Hindlimb muscle (tissue), 1 donor: Measurements from ENCODE around the gene ERGIC3. TPM values are rescaled to one million over a fixed set of nuclear protein-coding genes. Genes with fewer than 3 reads are reported as not detected.
A peak's percentile ranks its signal among the peaks of the same experiment; 100 is the strongest.
"Not testable (repeated sequence)": the region's sequence is repeated elsewhere in the genome, so short reads cannot be mapped to it uniquely, and the experiment has no call there.

ENCODE experiments used
- DNase-seq: peaks from one replicate; pipeline ENCODE4 v3.0.0-alpha.2; 2013
- polyA plus RNA-seq: library from polyadenylated mRNA; unstranded; fragments of 120-200 nt; gene quantifications from one replicate; pipeline ENCODE4 v1.2.1, GENCODE V29; 2013; ENCODE audit not compliant: insufficient read length

Gene ERGIC3
- polyA plus RNA-seq: 218 TPM

DNA sequence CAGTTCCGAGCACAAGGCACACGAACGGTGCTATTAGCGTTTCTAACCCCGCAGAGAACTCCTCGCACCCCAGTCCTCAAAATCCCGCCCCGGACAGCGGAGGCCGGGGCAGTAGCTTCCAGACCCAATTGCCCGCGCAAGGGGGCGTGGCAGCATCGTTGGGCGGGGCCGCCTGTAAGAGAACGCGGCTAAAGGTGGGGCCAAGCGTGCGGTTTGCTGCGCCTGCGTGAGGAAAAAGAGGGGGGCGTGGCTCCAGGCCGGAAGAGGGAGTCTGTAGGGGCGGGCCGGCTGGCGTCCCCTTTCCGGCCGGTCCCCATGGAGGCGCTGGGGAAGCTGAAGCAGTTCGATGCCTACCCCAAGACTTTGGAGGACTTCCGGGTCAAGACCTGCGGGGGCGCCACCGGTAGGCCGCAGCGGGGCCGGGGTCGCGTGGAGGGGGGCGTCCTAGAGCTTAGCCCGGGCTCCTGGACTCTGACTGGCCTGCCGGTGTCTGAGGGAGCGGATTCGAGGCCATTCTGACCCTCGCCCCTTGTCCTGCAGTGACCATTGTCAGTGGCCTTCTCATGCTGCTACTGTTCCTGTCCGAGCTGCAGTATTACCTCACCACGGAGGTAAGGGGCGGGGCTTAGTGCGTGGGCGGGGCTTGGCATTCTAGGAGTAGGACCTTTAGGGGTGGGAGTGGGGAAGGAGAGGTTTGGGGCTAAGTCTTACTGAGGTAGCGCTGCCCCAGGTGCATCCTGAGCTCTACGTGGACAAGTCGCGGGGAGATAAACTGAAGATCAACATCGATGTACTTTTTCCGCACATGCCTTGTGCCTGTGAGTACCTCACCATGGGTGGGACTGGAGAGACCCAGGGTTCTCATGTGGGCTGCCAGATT lies at the start of gene ERGIC3:
Gene ERGIC3, plus strand, starts transcription at position 296 of the 880 bp plus-strand sequence. Its CDS starts 20 bp downstream, at position 316.
- DNase-seq: peak; percentile 96

DNA sequence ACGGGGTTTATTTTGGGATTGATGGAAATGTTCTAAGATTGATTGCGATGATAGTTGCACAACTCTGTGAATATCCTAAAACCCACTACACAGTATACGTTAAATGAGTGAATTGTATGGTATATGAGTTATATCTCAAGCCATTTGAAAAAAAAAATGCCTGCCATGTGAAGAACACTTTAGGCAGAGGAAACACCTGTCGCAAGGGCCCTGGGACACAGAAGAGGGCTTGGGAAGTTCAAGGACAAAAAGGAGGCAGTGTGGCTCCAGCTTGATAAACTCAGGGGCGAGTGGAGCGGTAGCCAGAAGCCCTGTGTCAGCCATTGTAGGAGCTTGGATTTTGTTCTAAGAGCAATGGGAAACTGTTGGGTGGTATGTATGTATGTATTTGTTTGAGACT lies 49.5 kb upstream of the ERGIC3 start:
- DNase-seq: no peak

DNA sequence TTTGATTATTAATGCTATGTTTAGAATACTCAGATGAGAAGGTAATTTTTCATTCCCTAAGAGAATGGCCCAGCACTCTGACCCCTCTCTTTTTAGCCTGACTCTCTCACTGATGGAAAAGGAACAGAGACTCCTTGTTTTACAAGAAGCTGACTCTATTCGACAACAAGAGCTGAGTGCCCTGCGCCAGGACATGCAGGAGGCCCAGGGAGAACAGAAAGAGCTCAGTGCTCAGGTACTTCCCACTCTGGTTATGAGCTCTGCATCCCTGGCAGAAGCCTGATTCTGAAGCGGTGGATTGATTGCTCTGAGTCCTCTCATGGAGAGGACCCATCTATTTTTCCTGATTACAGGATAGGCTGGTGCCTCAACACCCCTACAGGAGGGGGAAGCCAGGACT lies 45.4 kb upstream of the ERGIC3 start:
- no peak for DNase-seq

DNA sequence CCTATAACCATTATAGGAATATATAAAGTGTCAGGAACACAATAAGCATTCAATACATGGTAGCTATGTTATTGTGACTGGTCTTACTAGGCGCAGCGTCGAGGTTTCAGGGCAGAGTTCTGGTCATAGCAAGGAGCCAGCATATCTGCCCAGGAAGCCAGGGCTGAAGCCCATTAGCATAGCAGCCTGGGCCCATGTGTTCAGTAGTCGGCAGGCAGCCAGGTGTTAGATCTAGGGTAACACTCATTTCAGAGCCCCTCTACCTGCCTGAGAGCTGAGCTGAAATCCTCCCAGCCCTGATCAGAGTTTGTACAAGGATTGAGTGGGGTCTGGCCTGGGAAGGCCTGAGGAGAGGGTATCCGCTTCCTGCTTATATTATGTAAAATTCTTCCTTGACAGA lies 44.6 kb upstream of the ERGIC3 start:
- no peak for DNase-seq

DNA sequence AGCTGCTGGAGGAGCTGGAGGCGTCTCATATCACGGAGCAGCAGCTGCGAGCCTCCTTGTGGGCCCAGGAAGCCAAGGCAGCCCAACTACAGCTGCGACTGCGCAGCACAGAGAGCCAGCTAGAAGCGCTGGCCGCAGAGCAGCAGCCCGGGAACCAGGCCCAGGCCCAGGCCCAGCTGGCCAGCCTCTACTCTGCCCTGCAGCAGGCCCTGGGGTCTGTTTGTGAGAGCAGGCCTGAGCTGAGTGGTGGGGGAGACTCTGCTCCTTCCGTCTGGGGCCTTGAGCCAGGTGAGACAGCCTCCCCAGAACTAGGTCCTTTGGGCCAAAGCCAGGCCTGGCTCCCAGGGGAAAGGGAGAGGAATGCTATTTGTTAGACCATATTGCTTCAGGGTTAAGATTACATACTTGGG lies 44.1 kb upstream of the ERGIC3 start:
- DNase-seq: peak; percentile 86

DNA sequence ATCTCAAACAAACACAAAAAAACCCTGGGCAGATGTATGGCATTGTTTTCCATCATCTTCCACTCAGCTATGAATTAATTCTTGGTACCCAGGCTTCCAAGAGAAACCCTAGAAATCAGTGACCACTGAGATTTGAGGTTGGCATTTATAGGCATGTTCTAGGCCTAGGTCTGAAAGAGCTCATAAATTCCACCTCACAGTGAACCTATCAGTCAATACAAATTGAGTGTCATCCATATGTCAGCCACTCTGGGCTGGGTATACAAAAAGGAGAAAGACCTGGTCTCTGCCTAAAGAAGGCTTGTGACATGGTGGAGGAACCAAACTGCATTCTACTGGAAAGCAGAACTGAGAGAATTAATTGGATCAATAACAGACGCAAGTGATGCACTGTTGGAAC lies 42.6 kb upstream of the ERGIC3 start:
- DNase-seq: no peak

DNA sequence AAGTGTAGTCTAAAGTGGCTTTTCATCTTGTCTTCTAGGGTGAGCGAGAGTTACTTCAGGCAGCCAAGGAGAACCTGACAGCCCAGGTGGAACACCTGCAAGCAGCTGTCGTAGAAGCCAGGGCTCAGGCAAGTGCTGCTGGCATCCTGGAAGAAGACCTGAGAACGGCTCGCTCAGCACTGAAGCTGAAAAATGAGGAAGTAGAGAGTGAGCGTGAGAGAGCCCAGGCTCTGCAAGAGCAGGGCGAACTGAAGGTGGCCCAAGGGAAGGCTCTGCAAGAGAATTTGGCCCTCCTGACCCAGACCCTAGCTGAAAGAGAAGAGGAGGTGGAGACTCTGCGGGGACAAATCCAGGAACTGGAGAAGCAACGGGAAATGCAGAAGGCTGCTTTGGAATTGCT lies 39.5 kb upstream of the ERGIC3 start:
- DNase-seq: no peak

DNA sequence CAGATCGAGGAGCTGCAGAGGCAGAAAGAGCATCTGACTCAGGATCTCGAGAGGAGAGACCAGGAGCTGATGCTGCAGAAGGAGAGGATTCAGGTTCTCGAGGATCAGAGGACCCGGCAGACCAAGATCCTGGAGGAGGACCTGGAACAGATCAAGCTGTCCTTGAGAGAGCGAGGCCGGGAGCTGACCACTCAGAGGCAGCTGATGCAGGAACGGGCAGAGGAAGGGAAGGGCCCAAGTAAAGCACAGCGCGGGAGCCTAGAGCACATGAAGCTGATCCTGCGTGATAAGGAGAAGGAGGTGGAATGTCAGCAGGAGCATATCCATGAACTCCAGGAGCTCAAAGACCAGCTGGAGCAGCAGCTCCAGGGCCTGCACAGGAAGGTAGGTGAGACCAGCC lies 38.6 kb upstream of the ERGIC3 start:
- DNase-seq: no peak

DNA sequence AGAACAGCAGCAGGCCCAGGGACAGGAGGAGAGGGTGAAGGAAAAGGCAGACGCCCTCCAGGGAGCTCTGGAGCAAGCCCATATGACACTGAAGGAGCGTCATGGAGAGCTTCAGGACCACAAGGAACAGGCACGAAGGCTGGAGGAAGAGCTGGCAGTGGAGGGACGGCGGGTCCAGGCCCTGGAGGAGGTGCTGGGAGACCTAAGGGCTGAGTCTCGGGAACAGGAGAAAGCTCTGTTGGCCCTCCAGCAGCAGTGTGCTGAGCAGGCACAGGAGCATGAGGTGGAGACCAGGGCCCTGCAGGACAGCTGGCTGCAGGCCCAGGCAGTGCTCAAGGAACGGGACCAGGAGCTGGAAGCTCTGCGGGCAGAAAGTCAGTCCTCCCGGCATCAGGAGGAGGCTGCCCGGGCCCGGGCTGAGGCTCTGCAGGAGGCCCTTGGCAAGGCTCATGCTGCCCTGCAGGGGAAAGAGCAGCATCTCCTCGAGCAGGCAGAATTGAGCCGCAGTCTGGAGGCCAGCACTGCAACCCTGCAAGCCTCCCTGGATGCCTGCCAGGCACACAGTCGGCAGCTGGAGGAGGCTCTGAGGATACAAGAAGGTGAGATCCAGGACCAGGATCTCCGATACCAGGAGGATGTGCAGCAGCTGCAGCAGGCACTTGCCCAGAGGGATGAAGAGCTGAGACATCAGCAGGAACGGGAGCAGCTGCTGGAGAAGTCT lies 37.9 kb upstream of the ERGIC3 start:
- peak; percentile 38 for DNase-seq

DNA sequence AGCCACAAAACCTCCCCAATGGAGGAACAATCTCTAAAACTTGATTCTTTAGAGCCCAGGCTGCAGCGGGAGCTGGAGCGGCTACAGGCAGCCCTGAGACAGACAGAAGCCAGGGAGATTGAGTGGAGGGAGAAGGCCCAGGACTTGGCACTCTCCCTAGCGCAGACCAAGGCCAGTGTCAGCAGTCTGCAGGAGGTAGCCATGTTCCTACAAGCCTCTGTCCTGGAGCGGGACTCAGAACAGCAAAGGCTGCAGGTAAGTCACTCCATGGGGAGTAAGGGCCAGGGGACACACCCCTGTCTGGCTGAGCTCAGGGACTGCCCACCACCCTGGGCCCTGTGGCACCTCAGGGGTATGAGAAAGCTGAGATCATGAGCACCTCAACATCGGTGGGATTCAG lies 37.1 kb upstream of the ERGIC3 start:
- DNase-seq: no peak

DNA sequence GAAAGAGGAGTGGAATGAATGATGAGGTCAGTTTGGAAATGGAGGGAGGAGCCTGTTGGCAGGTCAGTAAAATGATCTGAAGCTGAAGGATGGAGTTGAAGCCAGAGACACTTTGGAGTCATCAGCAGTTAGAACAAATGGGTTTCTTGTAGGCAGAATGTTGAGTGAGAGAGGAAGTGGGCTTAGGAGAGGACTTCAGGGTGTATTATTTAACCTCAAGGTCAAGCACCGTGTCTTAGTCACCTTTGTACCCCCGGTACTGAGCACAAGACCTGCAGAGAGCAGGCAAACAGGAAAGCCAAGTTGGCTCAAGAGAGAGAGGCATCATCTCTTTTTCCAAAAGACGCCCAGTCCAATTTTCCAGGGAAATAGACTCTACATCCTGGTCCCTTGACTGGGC lies 35.7 kb upstream of the ERGIC3 start:
- no peak for DNase-seq

DNA sequence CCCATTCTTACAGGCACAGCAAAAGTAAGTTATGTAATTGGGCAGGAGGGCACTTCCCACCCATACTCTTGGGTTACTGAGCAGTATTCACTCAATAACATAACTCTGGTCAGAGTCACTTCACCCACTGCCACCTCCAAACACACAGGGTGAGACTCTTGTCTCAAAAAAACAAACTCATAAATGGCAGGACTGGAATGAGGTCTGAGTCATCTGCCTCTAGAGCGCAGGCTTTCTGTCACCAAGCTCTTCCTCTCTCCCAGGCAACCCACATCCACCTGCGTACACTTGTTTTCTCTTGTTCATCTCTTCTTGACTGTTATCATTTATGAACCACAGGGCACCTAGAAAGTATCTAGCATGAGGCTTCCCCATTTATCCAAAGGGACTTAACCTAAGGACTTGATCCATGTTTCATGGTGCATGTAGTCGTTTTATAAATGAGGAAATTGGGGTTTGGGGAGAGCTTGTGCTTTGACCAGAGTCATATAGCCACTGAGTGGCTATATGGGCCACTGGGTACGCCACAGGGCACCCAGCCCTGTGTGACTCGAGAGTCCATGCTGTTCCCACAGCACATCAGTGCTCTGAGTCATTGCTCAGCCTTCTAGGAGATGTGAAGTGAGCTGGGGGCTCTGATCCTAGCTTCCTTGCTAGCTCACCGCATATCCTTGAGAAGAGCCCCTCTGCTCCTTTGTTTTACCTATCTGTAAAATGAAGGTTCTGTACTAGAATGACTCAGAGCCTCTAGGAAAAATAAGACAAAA lies 34.8 kb upstream of the ERGIC3 start:
- no peak for DNase-seq

DNA sequence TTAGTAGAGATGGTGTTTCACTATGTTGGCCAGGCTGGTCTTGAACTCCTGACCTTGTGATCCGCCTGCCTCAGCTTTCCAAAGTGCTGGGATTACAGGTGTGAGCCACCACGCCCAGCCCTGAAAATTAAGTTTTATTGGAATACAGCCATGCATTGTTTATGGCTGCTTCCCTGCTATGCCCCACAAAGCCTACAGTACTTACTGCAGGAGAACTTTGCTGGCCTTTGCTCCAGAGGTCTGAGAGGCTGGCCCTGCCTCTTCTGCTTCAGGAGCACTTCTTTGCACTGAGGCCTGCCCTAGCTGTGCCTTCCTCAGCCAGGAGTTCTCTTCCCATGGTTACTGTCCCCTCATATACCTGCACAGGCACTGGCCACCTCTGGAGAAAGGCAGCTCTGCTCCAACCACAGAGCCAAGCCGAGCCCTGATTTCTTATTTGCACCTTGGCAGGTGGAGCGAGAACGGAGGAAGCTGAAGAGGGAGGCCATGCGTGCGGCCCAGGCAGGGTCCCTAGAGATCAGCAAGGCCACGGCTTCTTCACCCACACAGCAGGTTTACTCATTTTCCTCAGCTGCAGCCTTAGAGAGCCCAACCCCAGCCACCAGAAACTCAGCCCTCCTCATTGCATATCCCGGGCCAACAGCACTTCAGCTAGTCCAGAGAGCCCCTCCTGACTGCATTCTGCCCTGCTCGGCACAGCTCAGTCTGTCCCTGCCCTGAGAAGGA lies 33.2 kb upstream of the ERGIC3 start:
- DNase-seq: no peak

DNA sequence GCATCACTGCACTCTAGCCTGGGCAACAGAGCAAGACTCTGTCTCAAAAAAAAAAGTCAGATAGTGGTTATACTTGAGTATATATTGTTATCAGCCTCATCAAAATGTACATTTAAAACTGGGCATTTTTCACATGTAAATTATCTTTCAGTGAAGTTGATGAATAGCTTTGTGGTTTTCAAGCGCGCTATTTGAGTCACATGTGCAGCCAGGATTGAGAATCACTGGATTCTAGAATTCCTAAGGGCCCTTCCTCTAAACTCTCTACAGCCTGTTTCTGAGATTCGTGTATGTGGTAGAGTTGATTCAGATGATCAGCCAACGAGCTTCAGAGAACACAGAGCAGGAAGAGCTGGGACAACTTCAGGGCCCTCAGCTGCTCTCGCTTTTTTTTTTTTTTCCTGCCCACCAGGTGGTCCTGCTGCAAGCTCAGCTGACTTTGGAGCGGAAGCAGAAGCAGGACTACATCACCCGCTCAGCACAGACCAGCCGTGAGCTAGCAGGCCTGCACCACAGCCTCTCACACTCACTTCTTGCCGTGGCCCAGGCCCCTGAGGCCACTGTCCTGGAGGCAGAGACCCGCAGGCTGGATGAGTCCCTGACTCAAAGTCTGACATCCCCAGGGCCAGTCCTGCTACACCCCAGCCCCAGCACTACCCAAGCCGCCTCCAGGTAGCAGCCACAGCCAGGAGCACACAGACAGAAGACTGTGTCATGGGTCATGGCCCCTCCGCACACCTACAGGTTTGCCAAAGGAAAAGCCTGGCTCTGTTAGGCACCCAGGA lies 30.7 kb upstream of the ERGIC3 start:
- no peak for DNase-seq

DNA sequence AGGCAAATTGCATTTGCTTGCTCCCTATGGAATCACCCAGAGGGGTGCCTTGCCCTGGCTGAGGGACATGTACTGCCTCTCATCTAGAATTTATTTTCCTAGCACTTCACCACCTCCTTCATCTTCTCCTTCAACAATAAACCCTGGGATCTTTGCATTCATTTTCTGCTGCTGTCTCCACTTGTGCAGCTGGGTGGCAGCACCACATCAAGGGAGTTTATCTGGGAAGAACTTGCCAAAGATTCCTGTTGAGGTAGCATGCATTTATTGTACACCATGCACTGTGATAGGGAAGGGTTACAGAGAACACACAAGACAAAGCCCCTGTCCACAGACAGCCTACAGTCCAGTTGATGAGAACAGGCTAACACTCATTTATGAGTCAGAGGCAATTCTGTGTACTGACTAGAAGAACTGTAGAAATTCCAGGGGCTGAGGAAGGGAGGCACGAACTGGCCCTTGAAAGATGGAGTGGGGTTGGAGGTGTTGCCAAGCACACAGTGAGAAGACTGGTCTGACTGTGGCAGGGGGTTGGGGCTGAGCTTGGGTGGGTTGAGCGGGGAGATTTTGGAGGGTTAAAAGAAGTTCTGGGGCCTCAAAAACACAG lies 30.0 kb upstream of the ERGIC3 start:
- DNase-seq: no peak

DNA sequence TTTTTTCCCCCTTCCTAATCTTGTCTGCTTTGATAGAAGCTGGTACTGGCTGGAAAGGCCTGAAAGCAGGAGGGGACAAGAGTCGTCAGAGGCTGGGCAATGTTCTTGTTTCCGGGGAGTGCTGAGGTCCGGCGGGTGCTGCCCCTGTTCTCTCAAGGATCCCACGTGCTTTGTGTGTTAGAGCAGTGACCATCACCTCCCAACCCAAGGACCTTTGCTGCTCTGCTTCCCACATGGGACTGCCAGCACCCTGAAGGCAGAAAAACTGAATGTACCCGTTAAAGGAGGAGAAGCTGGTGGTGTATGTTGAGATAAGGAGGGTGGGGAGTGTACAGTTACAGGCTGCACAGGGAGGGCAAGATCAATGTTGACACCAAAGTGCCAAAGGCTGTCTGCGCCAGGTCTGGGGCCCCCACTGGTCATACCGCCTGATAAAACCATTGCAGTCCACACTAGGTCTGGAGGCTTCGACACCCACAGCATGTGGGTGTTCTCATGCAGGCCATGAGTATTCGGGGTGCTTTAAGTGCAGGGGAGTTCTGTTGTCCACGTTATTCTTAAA lies 27.4 kb upstream of the ERGIC3 start:
- no peak for DNase-seq

DNA sequence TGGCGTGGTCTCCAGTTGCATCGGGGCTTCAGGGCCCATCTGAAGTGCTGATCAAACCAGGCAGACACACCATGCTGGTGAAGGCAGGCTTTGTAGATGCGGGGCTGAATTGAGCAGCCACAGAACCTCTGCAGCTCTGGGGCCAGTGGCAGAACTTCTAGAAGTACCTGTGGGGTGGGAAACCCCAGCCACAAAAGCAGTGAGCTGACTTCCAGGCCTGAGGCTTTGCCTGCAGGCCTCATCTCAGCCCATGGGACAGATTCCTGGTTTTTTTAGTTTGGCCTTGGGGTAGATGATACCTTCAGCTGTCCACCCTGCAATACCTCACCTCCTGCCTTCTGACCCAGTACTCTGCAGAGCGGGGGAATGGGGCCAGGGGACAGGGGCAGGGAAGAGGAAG lies 26.5 kb upstream of the ERGIC3 start:
- no peak for DNase-seq

DNA sequence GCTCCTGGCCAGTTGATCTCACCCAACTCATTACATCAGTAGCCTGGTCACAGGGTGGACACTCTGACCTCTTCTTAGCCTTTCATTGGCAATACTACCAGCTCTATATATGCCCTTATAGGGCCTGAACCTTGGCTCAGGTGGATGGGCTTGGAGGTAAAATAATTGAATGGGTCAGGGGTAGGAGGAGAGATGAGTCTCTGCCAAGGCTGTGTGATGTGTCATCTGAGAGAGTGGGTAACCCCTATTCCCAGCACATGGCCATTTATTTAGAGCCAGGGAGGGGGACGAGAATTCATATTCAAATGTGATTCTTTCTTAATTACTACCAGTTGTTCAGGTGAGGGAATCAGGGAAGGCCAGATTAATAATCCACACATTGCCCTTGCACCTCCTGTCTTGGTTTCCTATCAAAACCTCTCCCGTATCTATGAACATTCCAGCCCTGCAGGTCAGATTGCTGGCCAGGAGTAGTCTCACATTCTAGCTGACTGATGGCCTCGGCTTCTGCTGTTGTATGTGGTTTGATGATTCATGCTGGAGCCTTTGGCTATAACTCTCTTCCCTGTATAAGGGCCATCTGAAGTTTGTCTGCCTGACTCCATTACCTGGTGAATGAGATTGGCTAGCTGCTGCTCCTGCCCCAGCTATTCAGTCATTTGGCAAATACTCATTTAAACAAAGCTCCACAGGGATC lies 25.8 kb upstream of the ERGIC3 start:
- DNase-seq: no peak

DNA sequence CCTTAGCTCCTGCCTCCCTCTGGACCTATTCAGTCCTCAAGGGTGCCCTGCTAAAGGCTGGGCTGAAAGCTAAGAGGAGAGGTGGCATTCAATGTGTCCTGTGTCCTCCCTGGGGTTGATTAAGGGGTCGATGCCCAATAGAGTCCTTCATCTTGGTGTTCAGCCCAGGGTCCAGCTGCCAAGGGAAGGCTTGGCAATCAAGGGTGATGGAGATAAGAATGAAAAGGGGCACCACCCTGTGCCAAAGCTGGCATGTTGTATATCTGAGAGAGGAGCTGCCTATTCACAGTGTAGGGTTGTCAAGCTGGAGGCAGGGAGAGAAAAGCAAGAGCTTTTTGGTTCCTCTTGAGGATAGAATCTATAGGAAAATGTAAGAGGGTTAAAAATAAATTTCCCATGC lies 24.8 kb upstream of the ERGIC3 start:
- no peak for DNase-seq

DNA sequence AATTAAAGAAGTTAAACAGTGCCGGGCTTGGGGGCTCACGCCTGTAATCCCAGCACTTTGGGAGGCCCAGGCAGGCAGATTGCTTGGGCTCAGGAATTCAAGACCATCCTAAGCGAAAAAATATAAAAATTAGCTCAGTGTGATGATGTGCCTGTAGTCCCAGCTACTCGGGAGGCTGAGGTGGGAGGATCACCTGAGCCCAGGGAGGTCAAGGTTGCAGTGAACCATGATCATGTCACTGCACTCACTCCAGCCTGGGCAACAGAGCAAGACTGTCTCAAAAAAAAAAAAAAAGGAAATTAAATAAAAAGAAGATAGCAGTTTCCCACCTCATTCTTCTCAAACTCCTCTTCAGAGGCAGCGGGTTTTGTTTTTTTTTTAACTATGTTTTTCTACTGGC lies 24.1 kb upstream of the ERGIC3 start:
- DNase-seq: not testable (repeated sequence)
